Measurements from ENCODE around the gene PATZ1.
"Not testable (repeated sequence)": the region's sequence is repeated elsewhere in the genome, so short reads cannot be mapped to it uniquely, and the experiment has no call there.

The PATZ1 gene, protein sequence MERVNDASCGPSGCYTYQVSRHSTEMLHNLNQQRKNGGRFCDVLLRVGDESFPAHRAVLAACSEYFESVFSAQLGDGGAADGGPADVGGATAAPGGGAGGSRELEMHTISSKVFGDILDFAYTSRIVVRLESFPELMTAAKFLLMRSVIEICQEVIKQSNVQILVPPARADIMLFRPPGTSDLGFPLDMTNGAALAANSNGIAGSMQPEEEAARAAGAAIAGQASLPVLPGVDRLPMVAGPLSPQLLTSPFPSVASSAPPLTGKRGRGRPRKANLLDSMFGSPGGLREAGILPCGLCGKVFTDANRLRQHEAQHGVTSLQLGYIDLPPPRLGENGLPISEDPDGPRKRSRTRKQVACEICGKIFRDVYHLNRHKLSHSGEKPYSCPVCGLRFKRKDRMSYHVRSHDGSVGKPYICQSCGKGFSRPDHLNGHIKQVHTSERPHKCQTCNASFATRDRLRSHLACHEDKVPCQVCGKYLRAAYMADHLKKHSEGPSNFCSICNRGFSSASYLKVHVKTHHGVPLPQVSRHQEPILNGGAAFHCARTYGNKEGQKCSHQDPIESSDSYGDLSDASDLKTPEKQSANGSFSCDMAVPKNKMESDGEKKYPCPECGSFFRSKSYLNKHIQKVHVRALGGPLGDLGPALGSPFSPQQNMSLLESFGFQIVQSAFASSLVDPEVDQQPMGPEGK

DNA sequence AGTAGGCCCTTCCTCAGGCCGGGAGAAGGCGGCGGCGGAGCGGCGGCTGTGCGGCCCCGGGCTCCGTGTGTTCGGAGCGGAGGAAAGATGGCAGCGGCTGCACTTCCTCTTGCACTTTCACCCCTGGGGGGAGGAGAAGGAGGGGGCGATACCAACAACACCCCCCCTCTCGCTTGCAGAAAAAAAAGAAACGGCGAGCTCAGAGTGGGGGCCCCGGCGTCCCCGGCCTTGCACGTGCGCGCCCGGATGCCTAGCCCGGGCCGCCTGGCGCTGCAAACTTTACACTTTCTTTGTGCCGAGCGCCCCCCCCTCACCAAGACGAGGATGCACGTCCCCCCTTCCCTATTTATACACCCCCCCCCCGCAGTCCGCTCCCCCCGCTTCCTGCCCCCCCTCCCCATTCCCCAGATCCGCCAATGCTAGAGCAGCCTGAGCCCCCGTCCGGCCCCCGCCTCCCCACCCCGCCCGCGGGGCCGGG is at the start of gene PATZ1:
Gene PATZ1 (minus strand): TSS at position 92 of the 478 bp plus-strand sequence. CDS start 744 bp downstream, outside the sequence.
- peak; percentile 68 to 80 for DNase-seq

DNA sequence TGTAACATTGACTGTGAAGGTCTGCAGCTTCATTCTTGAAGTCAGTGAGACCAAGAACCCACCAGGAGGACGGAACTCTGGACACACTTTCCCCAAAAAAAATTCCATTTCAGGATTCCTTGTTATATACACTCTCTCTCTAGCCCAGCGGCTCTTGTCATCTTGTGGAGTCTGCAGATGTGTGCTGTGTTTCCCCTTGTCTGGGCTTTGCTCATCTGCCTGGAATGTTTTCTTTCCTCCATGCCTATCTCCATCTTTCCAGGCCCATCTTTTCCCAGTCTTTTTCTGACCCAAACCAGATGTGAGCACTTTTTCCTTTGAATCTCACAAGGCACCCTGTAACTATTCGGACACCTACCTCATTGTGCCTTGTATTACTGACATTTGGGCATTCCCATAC is 48.2 kb upstream of the PATZ1 start:
- DNase-seq = no peak

- no peak for DNase-seq
Measured at GRCh38 chr22:31393893-31394292, 47.7 kb upstream of the PATZ1 start.

GRCh38 chr22:31378651-31379050 is 32.5 kb upstream of the PATZ1 start:
- DNase-seq = not testable (repeated sequence)

DNA sequence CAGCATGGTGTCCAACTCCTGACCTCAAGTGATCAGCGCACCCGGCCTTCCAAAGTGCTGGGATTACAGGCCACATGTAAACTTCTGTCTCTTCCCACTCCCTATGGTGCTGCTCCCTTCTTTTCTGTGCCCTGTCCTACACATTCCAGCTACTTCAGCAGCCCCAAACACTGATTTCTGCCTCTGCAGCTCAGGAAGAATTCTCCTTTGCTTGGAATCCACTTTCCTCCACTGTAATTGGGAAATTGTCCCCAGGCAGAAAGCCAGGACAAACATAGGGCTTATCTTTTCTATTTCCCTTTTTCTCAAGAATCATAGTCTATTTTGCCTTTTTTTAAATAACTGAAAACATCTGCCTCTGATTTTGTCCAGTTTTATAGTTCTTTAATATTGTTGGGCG is 32.0 kb upstream of the PATZ1 start:
- no peak for DNase-seq

DNA sequence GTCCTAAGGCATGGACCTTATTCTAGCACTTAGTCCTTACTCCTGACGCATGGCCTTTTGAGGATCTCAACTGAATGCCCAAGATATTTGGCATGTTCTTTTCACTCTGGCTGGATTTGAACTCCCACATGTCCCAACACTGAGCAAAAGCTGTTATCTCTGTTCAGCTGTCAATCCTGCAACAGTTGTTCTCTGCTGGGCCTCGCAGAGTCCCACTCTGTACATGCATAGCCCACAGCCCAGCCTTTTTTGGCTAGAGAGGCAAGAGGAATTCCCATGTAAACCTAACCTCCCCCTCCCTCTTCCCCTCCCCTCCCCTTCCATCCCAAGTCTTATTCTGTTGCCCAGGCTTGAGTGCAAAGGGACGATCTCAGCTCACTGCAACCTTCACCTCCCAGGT is 31.5 kb upstream of the PATZ1 start:
- no peak for DNase-seq

DNA sequence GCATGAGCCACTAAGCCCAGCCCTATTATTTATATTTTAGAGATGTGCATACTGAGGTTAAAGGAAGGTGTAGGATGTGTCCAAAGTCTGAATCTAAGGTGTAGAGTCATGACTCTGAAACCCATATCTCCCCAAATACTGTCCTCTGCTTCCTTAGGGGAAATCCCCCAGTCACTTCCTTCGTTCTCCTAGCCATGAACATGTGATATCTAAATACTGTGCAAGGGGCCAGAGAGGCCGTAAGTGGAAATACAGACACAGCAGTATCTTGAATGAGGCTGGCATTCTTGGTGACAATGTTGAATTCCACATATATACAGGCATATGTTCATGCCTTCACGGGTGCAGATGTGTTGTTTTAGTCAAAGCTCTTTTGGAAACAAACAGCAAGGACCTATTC is 21.3 kb upstream of the PATZ1 start:
- DNase-seq = no peak

GRCh38 chr22:31363885-31364465 is 17.8 kb upstream of the PATZ1 start:
- no peak for DNase-seq

- no peak for DNase-seq
Measured at GRCh38 chr22:31361743-31362142, 15.6 kb upstream of the PATZ1 start.

- DNase-seq = no peak
Measured at GRCh38 chr22:31360029-31360428, 13.9 kb upstream of the PATZ1 start.

- no peak for DNase-seq
Measured at GRCh38 chr22:31354515-31354914, 8.4 kb upstream of the PATZ1 start.

DNA sequence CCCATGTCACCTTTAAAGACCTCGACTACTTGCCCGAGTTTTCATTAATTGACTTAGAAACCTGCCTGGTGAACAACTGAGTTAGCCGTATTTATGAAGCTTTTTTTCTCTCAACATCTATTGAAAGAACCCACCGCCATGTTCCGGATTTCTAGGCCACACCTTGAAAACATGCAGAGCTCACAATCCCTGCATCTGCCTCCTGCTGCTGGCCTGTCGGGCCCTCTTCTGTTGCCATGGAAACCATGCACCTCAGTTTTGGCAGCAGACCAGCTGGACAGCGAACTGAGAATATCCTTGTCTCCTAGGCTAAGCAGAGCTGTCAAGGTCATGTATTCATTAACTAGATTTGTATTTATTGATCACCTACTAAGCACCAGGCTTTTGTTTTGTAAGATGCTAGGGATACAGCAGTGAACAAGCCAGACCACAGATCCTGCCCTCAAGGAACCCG is 4.3 kb upstream of the PATZ1 start:
- no peak for DNase-seq

GRCh38 chr22:31349960-31350359 is 3.8 kb upstream of the PATZ1 start:
- no peak for DNase-seq

- DNase-seq = no peak
Measured at GRCh38 chr22:31348766-31349165, 2.6 kb upstream of the PATZ1 start.

DNA sequence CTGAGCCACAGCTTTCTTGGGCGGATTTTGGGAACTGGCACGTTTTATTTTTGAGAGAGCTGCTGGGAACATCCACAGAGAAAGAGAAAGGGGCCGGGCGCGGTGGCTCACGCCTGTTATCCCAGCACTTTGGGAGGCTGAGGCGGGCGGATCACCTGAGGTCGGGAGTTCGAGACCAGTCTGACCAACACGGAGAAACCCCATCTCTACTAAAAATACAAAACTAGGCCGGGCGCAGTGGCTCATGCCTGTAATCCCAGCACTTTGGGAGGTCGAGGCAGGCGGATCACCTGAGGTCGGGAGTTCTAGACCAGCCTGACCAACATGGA is 1.8 kb upstream of the PATZ1 start:
- DNase-seq = not testable (repeated sequence)

DNA sequence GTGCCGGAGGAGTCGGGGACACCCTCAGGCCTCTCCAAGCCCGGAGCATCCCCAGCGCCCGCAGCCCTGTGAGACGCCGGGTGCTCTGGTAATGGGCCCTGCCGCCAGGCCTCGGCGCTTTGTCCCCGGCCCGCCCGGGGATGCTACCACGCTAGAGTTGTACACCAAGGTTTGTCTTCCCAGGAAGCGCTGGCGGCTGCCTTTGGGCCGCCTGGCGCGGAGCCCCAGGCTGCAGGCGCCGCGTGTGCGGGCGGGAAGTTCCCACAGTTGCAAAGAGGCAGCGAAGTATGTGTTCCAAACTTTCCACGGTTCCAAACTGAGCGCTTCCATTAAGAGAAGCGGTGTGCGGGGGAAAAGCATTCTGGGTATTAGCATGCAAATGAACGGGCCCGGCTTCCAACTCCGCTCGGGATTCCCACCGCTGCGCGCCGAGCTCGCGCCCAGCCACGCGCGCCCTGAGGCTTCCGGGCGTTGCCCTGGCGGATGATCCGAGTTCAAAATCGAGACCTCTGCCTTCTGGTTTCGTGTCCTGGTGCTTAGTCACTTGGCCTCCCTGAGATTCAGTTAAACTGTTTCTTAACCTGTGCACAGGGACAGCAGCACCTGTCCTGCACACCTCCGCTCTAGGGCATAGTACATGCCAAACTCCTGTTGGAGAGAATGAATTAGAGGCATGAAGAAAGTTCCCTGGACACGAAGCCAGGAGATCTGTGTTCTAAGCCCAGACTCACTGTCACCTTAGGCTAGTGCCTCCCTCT is 1.3 kb upstream of the PATZ1 start:
- DNase-seq = peak; percentile 64 to 69

- peak in 1 of 2 experiments; percentile 19 for DNase-seq
Measured at GRCh38 chr22:31346733-31347250, 646 bp upstream of the PATZ1 start.

GRCh38 chr22:31345331-31346254 is 553 bp downstream of the PATZ1 start:
- peak; percentile 68 to 73 for DNase-seq

DNA sequence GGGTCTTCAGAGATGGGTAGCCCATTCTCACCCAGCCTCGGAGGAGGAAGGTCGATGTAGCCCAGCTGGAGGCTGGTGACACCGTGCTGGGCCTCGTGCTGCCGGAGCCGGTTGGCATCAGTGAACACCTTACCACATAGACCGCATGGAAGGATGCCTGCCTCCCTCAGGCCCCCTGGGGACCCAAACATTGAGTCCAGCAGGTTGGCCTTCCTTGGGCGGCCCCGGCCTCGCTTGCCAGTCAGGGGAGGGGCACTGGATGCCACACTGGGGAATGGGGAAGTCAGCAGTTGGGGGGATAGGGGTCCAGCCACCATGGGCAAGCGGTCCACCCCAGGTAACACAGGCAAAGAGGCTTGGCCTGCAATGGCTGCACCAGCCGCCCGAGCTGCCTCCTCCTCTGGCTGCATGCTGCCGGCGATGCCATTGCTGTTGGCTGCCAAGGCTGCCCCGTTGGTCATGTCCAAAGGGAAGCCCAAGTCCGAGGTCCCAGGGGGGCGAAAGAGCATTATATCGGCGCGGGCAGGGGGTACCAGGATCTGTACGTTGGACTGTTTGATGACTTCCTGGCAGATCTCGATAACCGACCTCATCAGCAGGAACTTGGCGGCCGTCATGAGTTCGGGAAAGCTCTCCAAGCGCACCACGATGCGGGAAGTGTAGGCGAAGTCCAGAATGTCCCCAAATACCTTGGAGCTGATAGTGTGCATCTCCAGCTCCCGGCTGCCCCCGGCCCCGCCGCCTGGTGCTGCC is 1.4 kb downstream of the PATZ1 start:
- no peak for DNase-seq

GRCh38 chr22:31344256-31344577 is 1.9 kb downstream of the PATZ1 start:
- no peak for DNase-seq
